ENCODE measurements around the gene MASP1.
"Not testable (repeated sequence)": the region's sequence is repeated elsewhere in the genome, so short reads cannot be mapped to it uniquely, and the experiment has no call there.

The MASP1 gene

DNA sequence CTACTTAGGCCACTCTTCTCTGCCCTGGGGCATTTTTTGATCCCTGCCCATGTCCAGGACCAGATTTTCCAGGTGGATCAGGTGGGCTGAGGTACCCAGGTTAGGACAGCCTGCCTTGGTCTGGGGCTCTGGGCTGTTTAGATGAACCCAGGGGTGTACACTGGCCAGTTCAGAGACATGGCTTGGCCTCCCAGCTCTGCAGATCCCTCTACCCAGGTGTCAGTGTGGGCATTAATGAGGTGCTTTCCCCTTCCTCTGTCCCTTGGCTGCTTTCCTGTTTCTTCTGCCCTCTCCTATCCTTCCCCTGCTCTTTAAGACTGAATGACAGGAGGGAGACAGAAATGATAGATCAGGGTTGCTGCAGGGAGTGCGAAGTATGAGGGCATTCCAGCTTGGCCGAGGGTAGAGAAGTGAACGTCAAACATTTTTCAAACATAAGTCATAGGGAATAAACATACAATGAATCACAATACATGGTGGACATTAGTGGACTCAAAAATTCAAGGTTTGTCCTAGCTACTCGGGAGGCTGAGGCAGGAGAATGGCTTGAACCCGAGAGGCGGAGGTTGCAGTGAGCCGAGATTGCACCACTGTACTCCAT is 63.8 kb downstream of the MASP1 start:
- DNase-seq (ENCODE audit: low spot score) = no peak

DNA sequence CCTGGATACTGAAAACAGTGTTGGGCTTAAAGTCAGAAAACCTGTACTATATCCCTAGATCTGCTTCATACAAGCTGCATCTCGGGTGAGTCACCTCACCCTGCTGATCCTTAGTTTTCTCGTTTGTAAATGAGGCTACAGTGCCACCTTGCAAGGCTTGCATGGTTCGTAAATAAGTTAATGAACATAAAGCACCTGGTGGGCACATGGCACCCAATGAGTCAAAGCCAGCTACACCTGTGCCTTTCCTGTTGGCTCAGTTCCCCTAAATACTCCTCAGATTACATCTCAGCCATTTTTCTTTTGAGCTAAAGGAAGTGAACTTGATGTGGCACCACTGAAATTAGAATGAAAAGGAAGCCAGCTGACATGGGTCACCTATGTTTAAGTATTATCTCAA is 67.7 kb downstream of the MASP1 start:
- no peak for DNase-seq (ENCODE audit: low spot score)

DNA sequence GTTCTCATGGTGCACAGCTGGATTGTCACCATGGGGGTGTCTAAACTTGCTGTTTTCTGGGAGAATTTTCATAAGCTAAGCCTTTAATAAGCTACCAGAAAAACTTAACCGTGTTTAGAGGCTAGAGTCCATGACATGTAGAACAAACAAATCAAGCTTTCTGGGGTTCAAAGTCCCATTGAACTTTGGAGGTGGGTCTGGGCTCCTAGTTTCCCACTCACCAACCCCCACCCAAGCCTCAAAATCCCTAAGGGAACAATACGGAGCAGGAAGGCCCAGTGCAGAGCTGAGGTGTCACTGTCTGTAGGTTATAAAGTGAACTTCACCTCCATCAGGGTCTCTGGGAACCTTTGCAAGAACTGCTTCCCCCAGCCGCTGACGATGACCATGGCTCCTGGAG is 68.7 kb downstream of the MASP1 start:
- no peak for DNase-seq (ENCODE audit: low spot score)

DNA sequence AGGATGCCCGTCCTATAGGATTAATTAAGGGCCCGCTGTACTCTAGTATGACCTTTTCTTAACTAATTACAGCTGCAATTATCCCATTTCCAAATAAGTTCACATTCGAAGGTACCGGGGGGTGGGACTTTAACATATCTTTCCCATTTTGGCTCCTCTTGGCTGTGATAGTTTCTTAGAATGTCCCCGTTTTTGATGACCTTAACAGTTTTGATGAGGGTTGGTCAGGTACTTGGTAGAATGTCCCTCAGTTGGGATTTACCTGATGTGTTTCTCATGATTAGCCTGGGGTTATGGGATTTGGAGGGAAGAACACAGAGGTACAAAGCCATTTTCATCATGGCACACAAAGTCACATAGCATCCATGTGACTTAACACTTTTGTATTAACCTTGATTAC is 76.1 kb downstream of the MASP1 start:
- no peak for DNase-seq (ENCODE audit: low spot score)

DNA sequence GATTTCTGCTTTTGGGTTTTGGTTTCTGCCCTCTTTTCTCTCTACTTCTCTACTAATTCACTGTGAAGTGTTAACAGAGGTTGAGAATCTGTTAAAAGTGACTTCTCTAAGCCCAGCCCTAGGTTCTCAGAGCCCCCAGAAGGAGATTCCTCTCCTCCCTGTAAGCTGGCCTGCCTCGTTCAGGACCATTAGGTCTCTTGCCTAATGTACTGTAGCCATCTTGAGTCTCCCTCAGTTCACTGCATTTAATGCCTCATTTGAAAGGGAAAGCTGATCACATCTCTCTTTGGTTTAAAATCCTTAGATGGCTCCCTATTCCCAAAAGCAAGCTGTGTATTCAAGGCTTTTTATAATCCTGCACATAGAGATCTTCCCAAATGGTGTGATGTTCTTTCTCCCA is 77.9 kb downstream of the MASP1 start:
- no peak for DNase-seq (ENCODE audit: low spot score)

DNA sequence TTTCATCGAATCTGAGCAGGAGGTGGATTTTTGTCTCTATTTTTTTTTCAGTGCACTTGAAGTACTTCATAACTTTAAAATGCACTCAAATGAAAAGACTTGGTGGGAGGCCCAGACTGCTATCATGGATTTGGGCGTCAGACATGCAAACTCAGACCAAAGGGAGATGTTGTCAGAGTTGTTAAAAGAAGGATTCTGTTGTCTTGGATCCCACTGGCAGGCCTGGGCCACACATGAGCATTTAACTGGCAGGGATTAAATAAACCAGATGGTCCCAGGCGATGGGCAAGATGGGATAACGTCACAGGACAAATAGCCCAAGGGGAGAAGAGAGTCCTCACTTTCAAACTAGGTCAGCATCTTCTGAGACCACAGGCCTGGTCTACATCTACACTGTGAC is 78.8 kb downstream of the MASP1 start:
- no peak for DNase-seq (ENCODE audit: low spot score)

DNA sequence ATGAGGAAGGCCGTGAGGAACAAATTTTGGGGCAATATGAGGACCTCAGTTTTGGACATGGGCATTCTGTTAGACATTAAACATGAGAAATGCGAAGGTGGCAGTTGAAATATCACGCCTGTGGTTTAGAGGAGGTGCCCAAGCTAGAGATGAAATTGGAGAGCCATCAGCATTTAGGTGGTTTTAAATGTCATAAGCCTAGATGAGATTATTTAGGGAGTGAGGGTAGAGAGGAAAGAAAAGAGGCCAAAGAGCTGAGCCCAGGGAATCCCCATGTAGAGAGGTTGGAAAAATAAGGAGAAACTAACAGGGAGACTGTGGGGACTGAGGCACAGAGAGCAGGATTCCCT is 79.4 kb downstream of the MASP1 start:
- DNase-seq (ENCODE audit: low spot score) = no peak

DNA sequence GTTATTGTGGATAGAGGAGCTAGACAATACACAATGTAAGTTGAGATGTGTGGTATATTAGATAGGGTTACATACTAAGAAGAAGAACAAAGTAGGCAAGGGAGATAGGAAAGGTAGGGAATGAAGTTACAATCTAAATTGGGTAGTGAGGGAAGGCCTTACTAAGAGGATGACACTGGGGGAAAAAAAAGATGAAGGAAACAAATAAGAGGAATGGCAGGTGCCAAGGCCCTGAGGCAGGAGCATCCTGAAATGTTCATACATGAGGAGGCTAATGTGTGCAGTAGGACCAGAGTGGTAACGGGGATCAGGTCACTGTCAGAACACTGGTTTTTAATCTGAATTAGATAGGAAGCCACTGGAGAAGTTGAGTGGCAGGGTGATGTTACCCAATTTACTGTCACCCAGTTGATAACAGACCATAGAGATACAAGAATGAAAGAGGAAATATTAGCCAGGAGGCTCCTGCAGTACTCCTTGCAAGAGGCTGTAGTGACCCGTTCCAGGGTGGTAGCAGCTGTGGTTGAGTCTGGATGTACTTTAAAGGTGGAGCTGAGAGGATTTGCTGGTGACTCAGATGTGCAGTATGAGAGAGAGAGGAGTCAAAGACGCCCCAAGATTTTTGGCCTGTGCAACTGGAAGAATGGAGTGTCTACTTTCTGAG is 79.9 kb downstream of the MASP1 start:
- DNase-seq (ENCODE audit: low spot score) = no peak

DNA sequence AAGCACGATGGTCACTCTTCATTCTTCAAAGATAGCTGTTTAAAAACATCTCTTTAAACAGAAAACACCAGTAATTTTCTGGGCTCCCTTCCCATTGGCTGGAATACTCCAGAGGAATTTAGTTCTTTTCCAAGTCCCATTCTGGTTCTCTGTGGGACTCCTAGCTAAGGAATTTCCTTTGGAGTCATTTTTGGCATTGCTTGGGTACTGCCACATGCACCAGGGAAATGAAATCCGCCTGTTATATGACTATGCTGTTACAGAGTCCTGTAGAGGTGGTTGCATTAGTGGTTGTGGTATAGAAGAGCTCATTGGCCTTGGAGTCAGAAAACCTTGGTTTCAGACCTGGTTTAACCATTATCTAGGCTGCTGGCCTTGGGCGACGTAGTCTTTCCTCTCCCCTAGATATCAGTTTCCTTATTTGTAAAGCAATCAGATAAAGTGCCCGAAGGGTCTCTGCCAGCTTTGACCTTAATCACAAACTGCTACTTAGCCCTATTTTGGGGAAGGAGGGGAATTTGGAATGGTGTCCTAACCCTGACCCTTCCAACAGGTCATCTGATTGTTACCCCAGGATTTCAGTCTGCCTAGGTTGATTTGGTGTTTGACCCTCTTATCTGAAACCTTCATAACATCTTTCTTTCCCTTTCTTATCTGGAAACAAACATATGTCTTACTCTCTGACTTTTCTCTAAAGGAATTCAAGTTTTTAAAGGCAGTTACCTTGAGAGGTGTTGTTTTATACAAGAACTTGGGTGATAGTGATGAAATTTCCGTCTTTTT is 80.8 kb downstream of the MASP1 start:
- DNase-seq (ENCODE audit: low spot score) = no peak

DNA sequence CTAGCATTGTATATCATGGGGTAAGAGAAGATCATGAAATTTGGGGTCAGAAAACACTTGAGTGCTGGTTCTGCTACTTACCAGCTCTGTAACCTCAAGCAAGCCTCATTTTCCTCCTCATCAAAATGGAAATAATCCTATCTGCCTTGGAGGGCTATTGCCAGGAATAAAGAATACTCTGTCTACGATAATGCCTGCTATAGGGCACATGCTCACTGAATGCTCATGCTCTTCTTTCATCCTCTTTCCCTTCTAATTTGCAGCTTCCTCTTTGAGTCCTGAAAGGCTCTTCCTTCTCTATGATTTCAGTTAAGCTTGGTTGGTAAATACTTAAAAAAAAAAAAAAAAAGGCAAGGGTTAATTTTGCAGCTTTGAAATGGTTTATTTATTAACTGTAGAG is 81.4 kb downstream of the MASP1 start:
- DNase-seq (ENCODE audit: low spot score) = no peak

DNA sequence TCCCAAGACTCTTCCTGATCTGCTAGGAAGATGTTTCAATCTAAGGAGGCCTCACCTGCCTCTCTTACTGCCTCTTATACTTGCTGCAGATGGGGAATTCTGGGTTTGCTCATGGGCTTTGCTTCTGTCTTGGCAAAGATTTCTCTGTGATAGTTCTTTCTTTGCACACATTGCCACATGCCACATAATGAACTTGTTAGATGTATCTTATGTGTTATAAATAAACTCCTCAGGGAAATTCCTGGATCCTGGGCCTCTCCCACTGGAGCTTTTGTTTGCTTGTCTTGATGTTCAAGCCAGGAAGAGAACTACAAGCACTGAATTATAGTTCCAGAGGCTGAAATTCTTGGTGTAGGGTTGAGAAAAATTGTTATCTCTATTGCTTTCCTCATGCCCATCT is 82.0 kb downstream of the MASP1 start:
- no peak for DNase-seq (ENCODE audit: low spot score)

DNA sequence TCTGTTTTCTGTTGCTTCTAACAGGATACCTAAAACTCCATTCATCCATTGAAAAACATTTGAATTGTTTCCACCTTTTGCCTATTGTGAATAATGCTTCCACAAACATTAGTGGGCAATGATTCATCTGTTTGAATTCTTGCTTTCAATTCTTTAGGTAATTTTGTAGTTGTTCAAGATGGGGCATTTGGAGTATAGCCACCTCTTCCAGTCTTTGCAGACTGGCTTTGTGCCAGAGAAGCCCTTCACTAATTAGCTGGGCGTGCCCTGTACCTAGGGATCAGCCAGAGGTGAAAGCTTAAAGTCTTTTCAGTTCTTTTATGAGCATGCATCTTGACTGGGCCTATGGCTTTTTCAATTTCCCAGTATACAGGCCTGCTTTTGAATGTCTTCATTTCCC is 83.4 kb downstream of the MASP1 start:
- no peak for DNase-seq (ENCODE audit: low spot score)

DNA sequence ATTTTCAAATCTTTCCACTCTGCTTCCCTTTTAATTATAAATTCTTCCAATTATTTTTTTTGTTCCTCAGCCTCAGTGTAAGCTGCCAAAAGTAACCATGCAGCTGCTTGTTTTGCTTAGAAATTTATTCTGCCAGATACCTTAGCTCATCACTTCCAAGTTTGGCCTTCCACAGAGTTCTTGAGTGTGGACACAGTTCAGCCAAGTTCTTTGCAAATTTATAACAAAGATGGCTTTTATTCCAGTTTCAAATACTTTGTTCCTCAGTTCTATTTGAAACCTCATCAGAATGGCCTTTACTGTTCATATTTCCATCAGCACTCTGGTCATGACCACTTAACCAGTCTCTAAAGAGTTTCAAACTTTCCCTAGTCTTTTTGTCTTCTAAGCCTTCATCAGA is 83.9 kb downstream of the MASP1 start:
- DNase-seq (ENCODE audit: low spot score) = no peak

DNA sequence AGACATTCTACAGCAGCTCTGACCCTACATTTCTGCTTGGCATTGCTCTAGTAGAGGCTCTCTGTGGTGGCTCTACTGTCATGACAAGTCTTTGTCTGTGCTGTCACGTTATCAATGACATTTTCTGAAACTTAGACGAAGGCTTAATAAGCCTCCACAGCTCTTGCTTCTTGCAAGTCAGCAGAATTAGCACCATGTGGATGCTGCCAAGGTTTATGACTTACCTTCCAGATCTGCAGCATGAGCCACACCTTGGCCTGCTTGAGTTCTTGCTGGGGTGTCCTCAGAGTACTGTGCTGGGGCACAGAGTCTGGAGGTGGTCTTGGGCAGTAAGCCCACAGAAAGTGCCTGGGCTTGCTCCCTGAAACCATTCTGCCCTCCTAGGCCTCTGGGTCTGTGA is 84.5 kb downstream of the MASP1 start:
- DNase-seq (ENCODE audit: low spot score) = no peak

DNA sequence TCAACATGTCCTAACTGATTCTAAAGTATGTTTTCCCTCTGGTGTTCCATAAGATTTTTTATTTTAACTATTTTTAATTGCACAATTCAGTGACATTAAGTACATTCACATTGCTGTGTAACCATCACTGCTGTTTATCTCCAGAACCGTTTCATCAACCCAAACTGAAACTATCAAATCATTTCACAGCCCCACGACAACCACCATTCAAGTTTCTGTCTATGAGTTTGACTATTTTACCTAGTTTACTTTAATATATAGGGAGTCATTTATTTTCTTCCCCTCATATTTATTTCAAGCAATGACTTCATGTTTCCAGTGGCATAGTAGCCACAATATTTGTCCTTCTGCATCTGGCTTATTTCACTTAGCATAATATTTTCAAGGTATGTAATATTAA is 85.9 kb downstream of the MASP1 start:
- no peak for DNase-seq (ENCODE audit: low spot score)

DNA sequence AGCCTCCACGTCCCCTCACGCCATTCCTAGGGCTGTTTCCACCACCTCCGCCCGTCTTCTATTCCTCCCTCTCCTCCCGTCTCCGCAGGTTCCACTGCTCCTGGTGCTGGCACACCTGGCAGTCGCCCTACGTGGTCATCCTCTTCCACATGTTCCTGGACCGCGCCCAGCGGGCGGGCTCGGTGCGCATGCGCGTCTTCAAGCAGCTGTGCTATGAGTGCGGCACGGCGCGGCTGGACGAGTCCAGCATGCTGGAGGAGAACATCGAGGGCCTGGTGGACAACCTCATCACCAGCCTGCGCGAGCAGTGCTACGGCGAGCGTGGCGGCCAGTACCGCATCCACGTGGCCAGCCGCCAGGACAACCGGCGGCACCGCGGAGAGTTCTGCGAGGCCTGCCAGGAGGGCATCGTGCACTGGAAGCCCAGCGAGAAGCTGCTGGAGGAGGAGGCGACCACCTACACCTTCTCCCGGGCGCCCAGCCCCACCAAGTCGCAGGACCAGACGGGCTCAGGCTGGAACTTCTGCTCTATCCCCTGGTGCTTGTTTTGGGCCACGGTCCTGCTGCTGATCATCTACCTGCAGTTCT is 92.0 kb downstream of the MASP1 start:
- not testable (repeated sequence) for DNase-seq (ENCODE audit: low spot score)

DNA sequence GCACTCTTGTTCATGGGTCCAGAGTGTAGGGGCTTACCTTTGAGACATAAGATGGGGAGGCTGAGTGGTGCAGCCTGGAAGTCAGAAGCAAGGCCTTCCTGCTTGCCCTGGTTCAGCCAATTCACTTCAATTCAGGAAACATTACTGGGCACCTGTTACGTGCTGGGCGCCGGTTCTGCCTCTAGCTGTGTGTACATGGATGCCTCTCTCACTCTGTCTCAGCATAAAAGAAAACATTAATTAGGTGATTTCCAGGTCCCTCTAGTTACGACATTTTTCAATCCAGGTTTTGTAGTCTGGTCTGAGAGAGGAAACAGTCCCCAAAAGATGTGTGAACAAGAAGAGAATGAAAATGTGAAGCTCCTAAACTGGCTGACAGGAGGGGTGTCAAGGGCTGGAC is 93.0 kb downstream of the MASP1 start:
- no peak for DNase-seq (ENCODE audit: low spot score)

DNA sequence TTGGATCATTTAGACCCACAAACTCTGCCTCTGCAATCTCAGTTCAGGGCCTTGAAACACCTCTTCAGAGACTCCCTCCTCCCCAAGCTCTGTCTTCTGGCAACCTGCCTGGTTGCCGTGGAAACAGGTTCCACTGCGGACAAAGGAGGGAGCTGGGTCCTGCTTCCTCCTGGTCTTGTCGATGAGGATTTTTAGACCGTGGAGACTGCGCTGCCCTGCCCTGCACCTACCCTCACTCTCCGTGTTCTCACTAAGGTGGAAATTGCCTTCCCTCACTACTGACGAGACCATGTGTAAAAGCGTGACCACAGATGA is 94.2 kb downstream of the MASP1 start, which contains the start of gene RTP1:
Gene RTP1 (plus strand): TSS at position 152 of the 315 bp plus-strand sequence. CDS start 30 bp downstream, at position 182.
- no peak for DNase-seq (ENCODE audit: low spot score)

DNA sequence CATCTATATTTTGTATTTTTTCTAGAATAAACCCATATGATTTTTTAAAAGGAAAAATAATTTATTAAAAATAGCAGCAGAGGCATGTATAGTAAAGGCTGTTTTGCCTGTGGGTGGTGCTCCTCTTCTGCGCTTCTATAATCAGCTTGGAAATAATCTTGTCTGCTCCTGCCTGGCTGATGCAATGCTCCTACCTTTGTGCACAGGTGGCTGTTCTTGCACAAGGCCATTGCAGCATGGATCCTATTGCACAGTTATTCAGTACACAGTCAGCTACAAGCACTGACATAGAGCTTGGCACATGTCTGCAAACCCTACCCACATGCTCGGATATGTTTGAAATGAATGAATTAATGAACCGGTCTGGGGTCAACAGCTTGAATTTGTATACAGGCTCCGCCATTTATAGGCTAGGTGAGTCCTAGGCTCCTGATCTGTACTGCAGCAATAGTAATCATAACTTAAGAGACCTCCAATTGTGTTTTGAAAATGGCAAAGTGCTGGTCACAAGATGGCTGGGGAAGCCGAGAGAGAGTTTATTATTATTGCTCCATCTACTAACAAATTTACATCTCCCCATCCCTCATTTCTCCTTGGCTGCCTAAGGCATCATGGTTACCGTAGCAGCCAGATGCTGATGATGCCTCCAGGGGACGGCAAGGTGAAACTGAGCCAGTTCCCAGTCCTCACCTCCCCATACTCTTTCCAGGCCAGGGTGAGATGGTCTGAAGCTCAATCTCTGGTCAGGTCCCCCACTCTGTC is 94.8 kb downstream of the MASP1 start:
- no peak for DNase-seq (ENCODE audit: low spot score)

DNA sequence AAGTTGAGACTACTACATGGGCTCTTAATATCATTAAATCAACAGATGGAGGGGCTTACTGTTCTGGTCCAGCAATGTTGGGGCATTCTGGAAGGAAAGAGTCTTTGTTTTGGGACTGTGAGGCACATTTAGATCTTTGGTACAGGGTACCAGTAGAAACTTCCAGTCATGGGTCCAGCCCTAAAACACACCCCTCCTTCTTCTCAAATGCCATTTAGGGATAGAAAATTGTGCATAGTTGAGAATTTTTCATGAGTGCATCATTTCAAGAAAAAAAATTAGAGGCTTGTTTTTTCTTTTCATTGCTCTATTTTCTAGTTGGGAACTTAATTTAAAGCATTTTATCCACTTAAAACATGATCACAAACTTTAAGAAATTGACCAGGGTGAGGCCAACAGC is 98.4 kb downstream of the MASP1 start:
- DNase-seq (ENCODE audit: low spot score) = no peak

DNA sequence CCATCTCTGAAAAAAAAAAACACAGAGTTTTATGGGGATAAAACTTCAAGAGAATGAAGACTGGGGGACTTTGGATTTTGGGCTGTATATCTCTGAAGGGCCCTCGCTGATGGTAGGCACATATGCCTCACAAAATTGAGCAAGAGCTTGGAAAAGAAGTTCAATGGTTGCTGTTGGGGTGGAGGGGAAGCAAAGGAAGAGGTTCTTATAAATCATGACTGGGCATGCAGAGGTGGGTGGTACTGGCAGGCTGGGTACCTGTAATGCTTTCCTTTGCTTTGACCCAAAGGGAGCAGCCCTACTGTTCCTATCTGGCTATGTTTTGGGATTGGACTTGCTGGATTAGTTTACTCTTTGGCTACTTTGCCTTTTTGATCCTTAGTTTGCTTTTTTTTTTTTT is 100.3 kb downstream of the MASP1 start:
- DNase-seq (ENCODE audit: low spot score) = no peak

DNA sequence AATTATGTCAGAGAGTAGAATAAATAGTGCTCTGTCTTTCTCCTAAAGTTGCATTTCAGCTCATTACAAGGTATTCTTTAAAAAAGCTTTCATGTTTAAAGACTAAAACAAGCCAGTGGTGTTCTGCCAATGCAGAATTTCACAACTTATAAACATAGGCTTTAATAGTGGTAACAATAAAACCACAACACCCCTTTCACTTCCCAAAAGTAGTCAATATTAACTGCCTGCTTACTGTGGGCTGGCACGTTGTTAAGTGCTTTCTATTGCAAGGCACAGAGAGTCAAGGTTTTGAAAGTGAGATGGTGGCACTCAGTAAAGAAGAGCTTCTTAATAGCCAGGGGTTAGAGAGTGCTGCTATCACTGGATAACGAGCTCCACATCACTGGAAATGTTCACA is 102.6 kb downstream of the MASP1 start:
- no peak for DNase-seq (ENCODE audit: low spot score)

Measured in CD4-positive, alpha-beta T cell treated with Interleukin-15 for 4 hours (primary cell).